ENCODE data around the gene EPB41L3. TPM values are rescaled to one million over a fixed set of nuclear protein-coding genes. Genes with fewer than 3 reads are reported as not detected.

Gene EPB41L3
- total and polyA plus RNA-seq, 2 experiments from 2014 or later = 8.0 to 11.7 TPM

DNA sequence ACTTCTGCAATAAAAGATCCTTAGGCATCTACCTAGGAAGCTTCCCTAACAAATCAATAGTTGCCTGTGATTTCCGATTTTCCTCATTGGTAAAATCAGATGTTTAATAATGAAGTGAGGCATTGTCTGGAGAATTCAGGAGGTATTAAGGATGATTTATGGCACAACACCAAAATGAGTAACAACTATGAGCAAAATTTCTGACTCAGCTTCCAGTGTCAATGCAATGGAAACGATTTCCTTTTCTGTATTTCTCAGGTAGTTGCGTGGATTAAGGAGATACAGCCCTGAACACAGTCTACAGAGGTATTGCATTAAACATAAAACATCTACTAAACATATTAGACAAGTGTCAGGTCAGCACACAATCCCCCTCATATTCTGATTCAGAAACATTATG is 99.5 kb downstream of the EPB41L3 start:
- DNase-seq (ENCODE audit: low spot score) = no peak

DNA sequence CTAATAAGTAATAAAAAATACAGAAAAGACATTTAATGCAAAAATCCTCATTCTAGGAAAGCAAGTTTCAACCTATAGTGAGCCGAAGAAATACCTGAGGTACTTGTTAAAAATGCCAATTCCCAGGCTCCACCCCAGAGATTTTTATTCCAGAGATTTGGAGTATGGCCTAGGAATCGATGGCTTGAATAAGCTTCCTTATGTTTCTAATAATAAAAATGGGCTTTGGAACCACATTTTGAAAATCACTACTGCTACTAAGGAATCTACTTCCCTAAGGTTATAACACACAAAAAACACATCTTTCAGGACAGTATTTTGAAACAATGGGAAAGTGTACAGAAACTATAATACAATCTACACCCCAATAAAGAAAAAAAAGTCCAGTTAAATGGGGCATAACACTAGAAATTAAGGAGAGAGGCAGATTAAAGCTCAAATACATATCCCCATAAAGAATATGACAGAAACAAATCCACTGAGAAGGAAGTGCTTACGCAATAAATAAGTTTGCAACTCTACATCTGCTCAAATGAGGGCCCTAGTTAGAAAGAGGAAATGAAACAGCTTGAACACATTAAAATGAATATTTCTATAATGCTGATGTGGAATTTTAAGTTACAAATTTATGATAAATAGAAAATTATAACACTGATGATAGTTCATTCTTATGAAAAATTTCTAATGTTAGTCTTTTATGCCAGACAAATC is 103.7 kb downstream of the EPB41L3 start:
- no peak overlapping the region for H3K4me3 Mint-ChIP-seq
- Histone ChIP-seq H3K27me3 (ENCODE audit: insufficient read depth) (no peaks in the 10 kb centered on the region), H3K9me2 (ENCODE audit: insufficient read depth) (no peaks in the 10 kb centered on the region), H3K4me1 (ENCODE audit: insufficient read depth) (no peaks in the 10 kb centered on the region), H4K20me1 (replicated peaks; ENCODE audit: insufficient read depth) (no peaks in the 10 kb centered on the region), H3K4me2 (no peak overlapping the region), H3K79me2 (replicated peaks; ENCODE audit: insufficient read depth) (no peaks in the 10 kb centered on the region), H3K4me3 (no peak overlapping the region), H2AFZ (no peak overlapping the region), H3K36me3 (ENCODE audit: insufficient read depth) (no peaks in the 10 kb centered on the region), H3F3A (replicated peaks; ENCODE audit: low read depth) (no peaks in the 10 kb centered on the region), H3K27ac (ENCODE audit: low read depth) (no peak overlapping the region)
- TF ChIP-seq CREB1 (CRISPR knock-in tag; IDR thresholded peaks at IDR 0.05; ENCODE audit: low read depth) (no peak), JUNB (IDR thresholded peaks at IDR 0.05; ENCODE audit: unreplicated experiment) (no peak), NANOG (IDR thresholded peaks at IDR 0.05; ENCODE audit: borderline replicate concordance) (no peak), ZNF331 (CRISPR knock-in tag; IDR thresholded peaks at IDR 0.05; ENCODE audit: low read depth) (no peak)
- TF ChIP-seq, protein P1, sequence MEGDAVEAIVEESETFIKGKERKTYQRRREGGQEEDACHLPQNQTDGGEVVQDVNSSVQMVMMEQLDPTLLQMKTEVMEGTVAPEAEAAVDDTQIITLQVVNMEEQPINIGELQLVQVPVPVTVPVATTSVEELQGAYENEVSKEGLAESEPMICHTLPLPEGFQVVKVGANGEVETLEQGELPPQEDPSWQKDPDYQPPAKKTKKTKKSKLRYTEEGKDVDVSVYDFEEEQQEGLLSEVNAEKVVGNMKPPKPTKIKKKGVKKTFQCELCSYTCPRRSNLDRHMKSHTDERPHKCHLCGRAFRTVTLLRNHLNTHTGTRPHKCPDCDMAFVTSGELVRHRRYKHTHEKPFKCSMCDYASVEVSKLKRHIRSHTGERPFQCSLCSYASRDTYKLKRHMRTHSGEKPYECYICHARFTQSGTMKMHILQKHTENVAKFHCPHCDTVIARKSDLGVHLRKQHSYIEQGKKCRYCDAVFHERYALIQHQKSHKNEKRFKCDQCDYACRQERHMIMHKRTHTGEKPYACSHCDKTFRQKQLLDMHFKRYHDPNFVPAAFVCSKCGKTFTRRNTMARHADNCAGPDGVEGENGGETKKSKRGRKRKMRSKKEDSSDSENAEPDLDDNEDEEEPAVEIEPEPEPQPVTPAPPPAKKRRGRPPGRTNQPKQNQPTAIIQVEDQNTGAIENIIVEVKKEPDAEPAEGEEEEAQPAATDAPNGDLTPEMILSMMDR (conservative IDR thresholded peaks at IDR 0.05; ENCODE audit: low read depth in 2 of 2) = no peak
- TF ChIP-seq, protein P2, sequence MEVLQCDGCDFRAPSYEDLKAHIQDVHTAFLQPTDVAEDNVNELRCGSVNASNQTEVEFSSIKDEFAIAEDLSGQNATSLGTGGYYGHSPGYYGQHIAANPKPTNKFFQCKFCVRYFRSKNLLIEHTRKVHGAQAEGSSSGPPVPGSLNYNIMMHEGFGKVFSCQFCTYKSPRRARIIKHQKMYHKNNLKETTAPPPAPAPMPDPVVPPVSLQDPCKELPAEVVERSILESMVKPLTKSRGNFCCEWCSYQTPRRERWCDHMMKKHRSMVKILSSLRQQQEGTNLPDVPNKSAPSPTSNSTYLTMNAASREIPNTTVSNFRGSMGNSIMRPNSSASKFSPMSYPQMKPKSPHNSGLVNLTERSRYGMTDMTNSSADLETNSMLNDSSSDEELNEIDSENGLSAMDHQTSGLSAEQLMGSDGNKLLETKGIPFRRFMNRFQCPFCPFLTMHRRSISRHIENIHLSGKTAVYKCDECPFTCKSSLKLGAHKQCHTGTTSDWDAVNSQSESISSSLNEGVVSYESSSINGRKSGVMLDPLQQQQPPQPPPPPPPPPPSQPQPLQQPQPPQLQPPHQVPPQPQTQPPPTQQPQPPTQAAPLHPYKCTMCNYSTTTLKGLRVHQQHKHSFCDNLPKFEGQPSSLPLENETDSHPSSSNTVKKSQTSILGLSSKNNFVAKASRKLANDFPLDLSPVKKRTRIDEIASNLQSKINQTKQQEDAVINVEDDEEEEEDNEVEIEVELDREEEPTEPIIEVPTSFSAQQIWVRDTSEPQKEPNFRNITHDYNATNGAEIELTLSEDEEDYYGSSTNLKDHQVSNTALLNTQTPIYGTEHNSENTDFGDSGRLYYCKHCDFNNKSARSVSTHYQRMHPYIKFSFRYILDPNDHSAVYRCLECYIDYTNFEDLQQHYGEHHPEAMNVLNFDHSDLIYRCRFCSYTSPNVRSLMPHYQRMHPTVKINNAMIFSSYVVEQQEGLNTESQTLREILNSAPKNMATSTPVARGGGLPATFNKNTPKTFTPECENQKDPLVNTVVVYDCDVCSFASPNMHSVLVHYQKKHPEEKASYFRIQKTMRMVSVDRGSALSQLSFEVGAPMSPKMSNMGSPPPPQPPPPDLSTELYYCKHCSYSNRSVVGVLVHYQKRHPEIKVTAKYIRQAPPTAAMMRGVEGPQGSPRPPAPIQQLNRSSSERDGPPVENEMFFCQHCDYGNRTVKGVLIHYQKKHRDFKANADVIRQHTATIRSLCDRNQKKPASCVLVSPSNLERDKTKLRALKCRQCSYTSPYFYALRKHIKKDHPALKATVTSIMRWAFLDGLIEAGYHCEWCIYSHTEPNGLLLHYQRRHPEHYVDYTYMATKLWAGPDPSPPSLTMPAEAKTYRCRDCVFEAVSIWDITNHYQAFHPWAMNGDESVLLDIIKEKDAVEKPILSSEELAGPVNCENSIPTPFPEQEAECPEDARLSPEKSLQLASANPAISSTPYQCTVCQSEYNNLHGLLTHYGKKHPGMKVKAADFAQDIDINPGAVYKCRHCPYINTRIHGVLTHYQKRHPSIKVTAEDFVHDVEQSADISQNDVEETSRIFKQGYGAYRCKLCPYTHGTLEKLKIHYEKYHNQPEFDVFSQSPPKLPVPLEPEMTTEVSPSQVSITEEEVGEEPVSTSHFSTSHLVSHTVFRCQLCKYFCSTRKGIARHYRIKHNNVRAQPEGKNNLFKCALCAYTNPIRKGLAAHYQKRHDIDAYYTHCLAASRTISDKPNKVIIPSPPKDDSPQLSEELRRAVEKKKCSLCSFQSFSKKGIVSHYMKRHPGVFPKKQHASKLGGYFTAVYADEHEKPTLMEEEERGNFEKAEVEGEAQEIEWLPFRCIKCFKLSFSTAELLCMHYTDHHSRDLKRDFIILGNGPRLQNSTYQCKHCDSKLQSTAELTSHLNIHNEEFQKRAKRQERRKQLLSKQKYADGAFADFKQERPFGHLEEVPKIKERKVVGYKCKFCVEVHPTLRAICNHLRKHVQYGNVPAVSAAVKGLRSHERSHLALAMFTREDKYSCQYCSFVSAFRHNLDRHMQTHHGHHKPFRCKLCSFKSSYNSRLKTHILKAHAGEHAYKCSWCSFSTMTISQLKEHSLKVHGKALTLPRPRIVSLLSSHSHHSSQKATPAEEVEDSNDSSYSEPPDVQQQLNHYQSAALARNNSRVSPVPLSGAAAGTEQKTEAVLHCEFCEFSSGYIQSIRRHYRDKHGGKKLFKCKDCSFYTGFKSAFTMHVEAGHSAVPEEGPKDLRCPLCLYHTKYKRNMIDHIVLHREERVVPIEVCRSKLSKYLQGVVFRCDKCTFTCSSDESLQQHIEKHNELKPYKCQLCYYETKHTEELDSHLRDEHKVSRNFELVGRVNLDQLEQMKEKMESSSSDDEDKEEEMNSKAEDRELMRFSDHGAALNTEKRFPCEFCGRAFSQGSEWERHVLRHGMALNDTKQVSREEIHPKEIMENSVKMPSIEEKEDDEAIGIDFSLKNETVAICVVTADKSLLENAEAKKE (CRISPR knock-in tag; IDR thresholded peaks at IDR 0.05) = no peak
- TF ChIP-seq, protein P3, sequence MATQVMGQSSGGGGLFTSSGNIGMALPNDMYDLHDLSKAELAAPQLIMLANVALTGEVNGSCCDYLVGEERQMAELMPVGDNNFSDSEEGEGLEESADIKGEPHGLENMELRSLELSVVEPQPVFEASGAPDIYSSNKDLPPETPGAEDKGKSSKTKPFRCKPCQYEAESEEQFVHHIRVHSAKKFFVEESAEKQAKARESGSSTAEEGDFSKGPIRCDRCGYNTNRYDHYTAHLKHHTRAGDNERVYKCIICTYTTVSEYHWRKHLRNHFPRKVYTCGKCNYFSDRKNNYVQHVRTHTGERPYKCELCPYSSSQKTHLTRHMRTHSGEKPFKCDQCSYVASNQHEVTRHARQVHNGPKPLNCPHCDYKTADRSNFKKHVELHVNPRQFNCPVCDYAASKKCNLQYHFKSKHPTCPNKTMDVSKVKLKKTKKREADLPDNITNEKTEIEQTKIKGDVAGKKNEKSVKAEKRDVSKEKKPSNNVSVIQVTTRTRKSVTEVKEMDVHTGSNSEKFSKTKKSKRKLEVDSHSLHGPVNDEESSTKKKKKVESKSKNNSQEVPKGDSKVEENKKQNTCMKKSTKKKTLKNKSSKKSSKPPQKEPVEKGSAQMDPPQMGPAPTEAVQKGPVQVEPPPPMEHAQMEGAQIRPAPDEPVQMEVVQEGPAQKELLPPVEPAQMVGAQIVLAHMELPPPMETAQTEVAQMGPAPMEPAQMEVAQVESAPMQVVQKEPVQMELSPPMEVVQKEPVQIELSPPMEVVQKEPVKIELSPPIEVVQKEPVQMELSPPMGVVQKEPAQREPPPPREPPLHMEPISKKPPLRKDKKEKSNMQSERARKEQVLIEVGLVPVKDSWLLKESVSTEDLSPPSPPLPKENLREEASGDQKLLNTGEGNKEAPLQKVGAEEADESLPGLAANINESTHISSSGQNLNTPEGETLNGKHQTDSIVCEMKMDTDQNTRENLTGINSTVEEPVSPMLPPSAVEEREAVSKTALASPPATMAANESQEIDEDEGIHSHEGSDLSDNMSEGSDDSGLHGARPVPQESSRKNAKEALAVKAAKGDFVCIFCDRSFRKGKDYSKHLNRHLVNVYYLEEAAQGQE (IDR thresholded peaks at IDR 0.05; ENCODE audit: unreplicated experiment) = no peak
- H3K36me3 Mint-ChIP-seq (ENCODE audit: low read depth) = no peaks in the 10 kb centered on the region
- no peaks in the 10 kb centered on the region for H3K27me3 Mint-ChIP-seq (ENCODE audit: insufficient read depth, low read depth, poor library complexity)
- H3K27ac Mint-ChIP-seq = no peak overlapping the region
- H3K4me1 Mint-ChIP-seq = no peaks in the 10 kb centered on the region
- DNase-seq (ENCODE audit: low spot score) = no peak
- H3K9me3 Mint-ChIP-seq = no peaks in the 10 kb centered on the region
- ATAC-seq = no peak

More for the DNA sequence above, 99.5 kb downstream of the EPB41L3 start:
- Mint-ChIP-seq H3K36me3 (ENCODE audit: low read depth) (no peaks in the 10 kb centered on the region), H3K27ac (no peak overlapping the region), H3K27me3 (ENCODE audit: insufficient read depth, low read depth, poor library complexity) (no peaks in the 10 kb centered on the region), H3K9me3 (no peaks in the 10 kb centered on the region), H3K4me1 (peaks cover 6% of the 10 kb centered on the region; the same call in 2 of the 3 replicates), H3K4me3 (no peak overlapping the region)
- H3K36me3 ChIP-seq (ENCODE audit: insufficient read depth) = no peaks in the 10 kb centered on the region
- TF ChIP-seq STAT1 (IDR thresholded peaks at IDR 0.05; ENCODE audit: unreplicated experiment) (no peak), POLR2AphosphoS5 (IDR thresholded peaks at IDR 0.05; ENCODE audit: low read depth) (no peak), JUNB (IDR thresholded peaks at IDR 0.05; ENCODE audit: unreplicated experiment) (no peak)
- H3K9me2 ChIP-seq (ENCODE audit: insufficient read depth) = no peaks in the 10 kb centered on the region
- ATAC-seq = no peak
- H3K79me2 ChIP-seq (replicated peaks; ENCODE audit: insufficient read depth) = no peaks in the 10 kb centered on the region
- H3K4me1 ChIP-seq (ENCODE audit: insufficient read depth) = no peaks in the 10 kb centered on the region
- H3K27ac ChIP-seq (ENCODE audit: low read depth) = no peak overlapping the region
- no peak overlapping the region for H3K4me2 ChIP-seq
- no peaks in the 10 kb centered on the region for H3K27me3 ChIP-seq (ENCODE audit: insufficient read depth)
- no peak overlapping the region for H2AFZ ChIP-seq
- H3K4me3 ChIP-seq = no peak overlapping the region
- H4K20me1 ChIP-seq (replicated peaks; ENCODE audit: insufficient read depth) = no peaks in the 10 kb centered on the region
- no peaks in the 10 kb centered on the region for H3F3A ChIP-seq (replicated peaks; ENCODE audit: low read depth)
